WTC11 (cell line): ENCODE results near the gene DNLZ. TPM values are rescaled to one million over a fixed set of nuclear protein-coding genes. Genes with fewer than 3 reads are reported as not detected.
A peak's percentile ranks its signal among the peaks of the same experiment; 100 is the strongest.

Experiments
- ATAC-seq: fragments of 200-7000 bp; cut with Tn5 transposase; 2 replicates; pipeline ENCODE4 v1.10.0; 2021; ENCODE audit warnings: mild to moderate bottlenecking, moderate library complexity
- CTCF ChIA-PET: fragments of 300-600 bp; sonication (Branson Sonifier 250); formaldehyde crosslinking; loops from one replicate; lab custom pipeline; 2021; ENCODE audit warnings: antibody characterized with exemption; lab: Charles Lee
- POLR2A ChIA-PET: fragments of 350-600 bp; sonication (Branson Sonifier 250); formaldehyde crosslinking; loops from one replicate; lab custom pipeline; 2021; ENCODE audit warnings: antibody characterized with exemption; lab: Charles Lee
- DNase-seq: peaks from one replicate; pipeline ENCODE4 v3.0.0; 2021; ENCODE audit warnings: low spot score
- H3K27ac Mint-ChIP-seq: 2 replicates; pipeline ENCODE4 v1.8.0; 2021; ENCODE audit warnings: mixed read lengths
- H3K27me3 Mint-ChIP-seq: 2 replicates; pipeline ENCODE4 v1.8.0; 2021; ENCODE audit warnings: low read depth, mild to moderate bottlenecking, moderate library complexity, mixed read lengths
- H3K36me3 Mint-ChIP-seq: 2 replicates; pipeline ENCODE4 v1.8.0; 2021; ENCODE audit warnings: mixed read lengths
- H3K4me1 Mint-ChIP-seq: 2 replicates; pipeline ENCODE4 v1.8.0; 2022; ENCODE audit warnings: mixed read lengths
- H3K4me3 Mint-ChIP-seq: 2 replicates; pipeline ENCODE4 v1.8.0; 2021; ENCODE audit warnings: mild to moderate bottlenecking, moderate library complexity, mixed read lengths
- H3K9me3 Mint-ChIP-seq: 2 replicates; pipeline ENCODE4 v1.8.0; 2021; ENCODE audit warnings: mixed read lengths
- CREB1 ChIP-seq: sonication (generic); formaldehyde crosslinking; IDR thresholded peaks from 2 replicates; pipeline ENCODE4 v1.8.0; 2023; ENCODE audit warnings: mild to moderate bottlenecking, missing genetic modification reagents
- CTCF ChIP-seq: fragments of 200-600 bp; IDR thresholded peaks from 2 replicates; pipeline ENCODE4 v1.8.0; 2022; ENCODE audit warnings: antibody characterized with exemption
- ETV6 ChIP-seq: sonication (generic); formaldehyde crosslinking; IDR thresholded peaks from 2 replicates; pipeline ENCODE4 v1.8.1; 2022; ENCODE audit warnings: mild to moderate bottlenecking, missing genetic modification reagents
- GABPB1 ChIP-seq: sonication (generic); formaldehyde crosslinking; IDR thresholded peaks from 2 replicates; pipeline ENCODE4 v1.8.1; 2023; ENCODE audit warnings: mild to moderate bottlenecking, missing genetic modification reagents
- GTF2I ChIP-seq: fragments of 250-450 bp; sonication (Bioruptor Pico); conservative IDR thresholded peaks from 2 replicates; pipeline ENCODE4 v1.4.0; 2021; ENCODE audit warnings: mild to moderate bottlenecking
- JAZF1 ChIP-seq: fragments of 250-450 bp; sonication (Bioruptor Pico); IDR thresholded peaks from 2 replicates; pipeline ENCODE4 v1.9.0; 2021; ENCODE audit warnings: moderate library complexity, mild to moderate bottlenecking, inconsistent platforms
- PRDM15 ChIP-seq: sonication (generic); formaldehyde crosslinking; IDR thresholded peaks from 2 replicates; pipeline ENCODE4 v1.8.0; 2022; ENCODE audit warnings: missing genetic modification reagents
- ZNF121 ChIP-seq: sonication (generic); formaldehyde crosslinking; IDR thresholded peaks from 2 replicates; pipeline ENCODE4 v1.8.0; 2023; ENCODE audit warnings: missing genetic modification reagents
- ZNF232 ChIP-seq: sonication (generic); formaldehyde crosslinking; IDR thresholded peaks from 2 replicates; pipeline ENCODE4 v1.8.0; 2022; ENCODE audit warnings: mild to moderate bottlenecking, missing genetic modification reagents
- total RNA-seq: library from RNA; stranded (reverse); gene quantifications from 3 replicates; pipeline ENCODE4 v1.2.3, GENCODE V29; 2021
- TF ChIP-seq, protein P1 (sequence below): sonication (generic); formaldehyde crosslinking; IDR thresholded peaks from 2 replicates; pipeline ENCODE4 v1.8.0; 2023; ENCODE audit warnings: missing genetic modification reagents, mild to moderate bottlenecking, borderline replicate concordance
- TF ChIP-seq, protein P2 (sequence below): fragments of 250-450 bp; sonication (Bioruptor Pico); IDR thresholded peaks from 2 replicates; pipeline ENCODE4 v1.9.0; 2021; ENCODE audit warnings: mild to moderate bottlenecking
- TF ChIP-seq, protein P3 (sequence below): fragments of 250-450 bp; sonication (Bioruptor Pico); IDR thresholded peaks from 2 replicates; pipeline ENCODE4 v1.9.0; 2021; ENCODE audit warnings: moderate library complexity, mild to moderate bottlenecking, inconsistent platforms, borderline replicate concordance

Gene DNLZ
- total RNA-seq, 1 experiment from 2014 or later = 17.2 TPM

DNA sequence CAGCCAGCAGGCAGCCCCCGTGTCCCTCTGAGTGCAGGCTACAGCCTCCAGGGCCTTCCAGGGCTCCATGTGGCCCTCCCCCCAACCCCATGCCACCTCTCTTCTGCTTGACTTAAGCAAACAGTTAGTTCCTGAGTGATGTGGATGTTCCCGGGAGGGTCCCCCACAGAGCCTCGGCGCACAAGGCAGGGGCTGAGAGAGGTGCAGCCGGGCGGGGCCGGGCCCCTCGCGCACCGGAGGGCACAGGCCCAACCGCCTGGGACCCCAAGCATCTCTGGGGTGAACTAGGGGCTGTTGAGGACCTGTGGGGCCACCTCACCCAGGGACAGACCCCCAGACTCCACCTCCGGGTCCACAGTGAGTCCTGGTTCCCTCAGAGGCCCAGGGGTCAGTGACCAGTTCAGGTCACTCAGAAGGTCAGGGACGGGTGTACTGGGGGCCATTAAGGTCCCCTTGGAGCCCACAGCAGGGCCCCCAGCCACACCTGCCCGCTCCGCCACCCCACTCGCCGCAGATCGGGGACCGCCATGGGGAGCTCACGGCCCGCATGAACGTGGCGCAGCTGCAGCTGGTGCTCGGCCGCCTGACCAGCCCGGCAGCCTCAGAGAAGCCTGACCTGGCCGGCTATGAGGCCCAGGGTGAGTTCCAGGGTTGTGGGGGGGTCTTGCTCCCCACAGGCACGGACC lies 23.0 kb downstream of the DNLZ start (continued):
- TF ChIP-seq, protein P1, sequence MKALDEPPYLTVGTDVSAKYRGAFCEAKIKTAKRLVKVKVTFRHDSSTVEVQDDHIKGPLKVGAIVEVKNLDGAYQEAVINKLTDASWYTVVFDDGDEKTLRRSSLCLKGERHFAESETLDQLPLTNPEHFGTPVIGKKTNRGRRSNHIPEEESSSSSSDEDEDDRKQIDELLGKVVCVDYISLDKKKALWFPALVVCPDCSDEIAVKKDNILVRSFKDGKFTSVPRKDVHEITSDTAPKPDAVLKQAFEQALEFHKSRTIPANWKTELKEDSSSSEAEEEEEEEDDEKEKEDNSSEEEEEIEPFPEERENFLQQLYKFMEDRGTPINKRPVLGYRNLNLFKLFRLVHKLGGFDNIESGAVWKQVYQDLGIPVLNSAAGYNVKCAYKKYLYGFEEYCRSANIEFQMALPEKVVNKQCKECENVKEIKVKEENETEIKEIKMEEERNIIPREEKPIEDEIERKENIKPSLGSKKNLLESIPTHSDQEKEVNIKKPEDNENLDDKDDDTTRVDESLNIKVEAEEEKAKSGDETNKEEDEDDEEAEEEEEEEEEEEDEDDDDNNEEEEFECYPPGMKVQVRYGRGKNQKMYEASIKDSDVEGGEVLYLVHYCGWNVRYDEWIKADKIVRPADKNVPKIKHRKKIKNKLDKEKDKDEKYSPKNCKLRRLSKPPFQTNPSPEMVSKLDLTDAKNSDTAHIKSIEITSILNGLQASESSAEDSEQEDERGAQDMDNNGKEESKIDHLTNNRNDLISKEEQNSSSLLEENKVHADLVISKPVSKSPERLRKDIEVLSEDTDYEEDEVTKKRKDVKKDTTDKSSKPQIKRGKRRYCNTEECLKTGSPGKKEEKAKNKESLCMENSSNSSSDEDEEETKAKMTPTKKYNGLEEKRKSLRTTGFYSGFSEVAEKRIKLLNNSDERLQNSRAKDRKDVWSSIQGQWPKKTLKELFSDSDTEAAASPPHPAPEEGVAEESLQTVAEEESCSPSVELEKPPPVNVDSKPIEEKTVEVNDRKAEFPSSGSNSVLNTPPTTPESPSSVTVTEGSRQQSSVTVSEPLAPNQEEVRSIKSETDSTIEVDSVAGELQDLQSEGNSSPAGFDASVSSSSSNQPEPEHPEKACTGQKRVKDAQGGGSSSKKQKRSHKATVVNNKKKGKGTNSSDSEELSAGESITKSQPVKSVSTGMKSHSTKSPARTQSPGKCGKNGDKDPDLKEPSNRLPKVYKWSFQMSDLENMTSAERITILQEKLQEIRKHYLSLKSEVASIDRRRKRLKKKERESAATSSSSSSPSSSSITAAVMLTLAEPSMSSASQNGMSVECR (CRISPR knock-in tag) = no peak
- TF ChIP-seq, protein P2, sequence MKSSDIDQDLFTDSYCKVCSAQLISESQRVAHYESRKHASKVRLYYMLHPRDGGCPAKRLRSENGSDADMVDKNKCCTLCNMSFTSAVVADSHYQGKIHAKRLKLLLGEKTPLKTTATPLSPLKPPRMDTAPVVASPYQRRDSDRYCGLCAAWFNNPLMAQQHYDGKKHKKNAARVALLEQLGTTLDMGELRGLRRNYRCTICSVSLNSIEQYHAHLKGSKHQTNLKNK (CRISPR knock-in tag) = no peak
- no peak for TF ChIP-seq GTF2I (CRISPR knock-in tag)

DNA sequence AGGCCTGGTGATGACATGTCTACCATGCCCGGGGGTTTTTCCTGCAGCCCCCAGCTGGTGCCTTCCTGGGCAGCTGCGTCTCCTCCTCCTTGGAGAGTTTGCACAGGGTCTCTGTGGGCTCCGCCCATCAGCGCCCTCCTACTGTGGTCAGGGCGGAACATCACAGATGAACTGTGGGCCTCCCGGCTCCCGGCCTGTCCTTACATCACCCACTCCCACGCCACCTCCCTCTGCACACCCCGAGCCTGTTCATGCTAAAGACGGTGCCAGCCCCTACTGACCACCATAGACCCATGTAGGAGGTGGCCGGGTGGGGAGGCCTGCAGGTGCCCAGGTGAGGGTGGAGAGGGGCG lies 23.6 kb downstream of the DNLZ start:
- CTCF ChIA-PET = interaction anchor here (0.5 to 1.9 kb wide), 34 partner anchors 11 to 355 kb away, joined by 3 to 36 read pairs (median 4); partner anchors contain the start of genes DNLZ and GPSM1
- DNase-seq (no peak), ATAC-seq (no peak)
- TF ChIP-seq, protein P3, sequence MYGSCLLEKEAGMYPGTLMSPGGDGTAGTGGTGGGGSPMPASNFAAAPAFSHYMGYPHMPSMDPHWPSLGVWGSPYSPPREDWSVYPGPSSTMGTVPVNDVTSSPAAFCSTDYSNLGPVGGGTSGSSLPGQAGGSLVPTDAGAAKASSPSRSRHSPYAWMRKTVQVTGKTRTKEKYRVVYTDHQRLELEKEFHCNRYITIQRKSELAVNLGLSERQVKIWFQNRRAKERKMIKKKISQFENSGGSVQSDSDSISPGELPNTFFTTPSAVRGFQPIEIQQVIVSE (CRISPR knock-in tag) = no peak
- Mint-ChIP-seq H3K27ac (no peak overlapping the region), H3K27me3 (no peaks in the 10 kb centered on the region), H3K4me3 (no peak overlapping the region), H3K36me3 (no peaks in the 10 kb centered on the region), H3K9me3 (no peaks in the 10 kb centered on the region), H3K4me1 (no peaks in the 10 kb centered on the region)
- POLR2A ChIA-PET = no interaction called here

- POLR2A ChIA-PET = interaction anchor here (0.6 kb wide), 1 partner anchor 311 kb away, joined by 5 read pairs; no protein-coding TSS in a partner anchor
- no peaks in the 10 kb centered on the region for H3K36me3 Mint-ChIP-seq
- no peak overlapping the region for H3K4me3 Mint-ChIP-seq
- peak; percentile 66 for ATAC-seq
- no peaks in the 10 kb centered on the region for H3K9me3 Mint-ChIP-seq
- DNase-seq = peak; percentile 85
- no peak overlapping the region; the same call in 1 of the 2 replicates for H3K27ac Mint-ChIP-seq
- no peak for TF ChIP-seq ETV6 (CRISPR knock-in tag)
- peak; percentile 40; the same call in 1 of the 2 replicates for TF ChIP-seq ZNF121
- TF ChIP-seq PRDM15 (CRISPR knock-in tag) = no peak
- no peak for TF ChIP-seq CREB1 (CRISPR knock-in tag)
- TF ChIP-seq ZNF232 = no peak
- peak; percentile 94 for TF ChIP-seq CTCF
- no peak for TF ChIP-seq JAZF1
- no peak for TF ChIP-seq GABPB1 (CRISPR knock-in tag)
- H3K27me3 Mint-ChIP-seq = no peaks in the 10 kb centered on the region
- H3K4me1 Mint-ChIP-seq = no peaks in the 10 kb centered on the region
- CTCF ChIA-PET = interaction anchor here (0.5 to 1.9 kb wide), 34 partner anchors 11 to 355 kb away, joined by 3 to 36 read pairs (median 4); partner anchors contain the start of genes DNLZ and GPSM1
These were observed 24.2 kb downstream of the DNLZ start for GRCh38 chr9:136339173-136339957.
